ENCODE results near the gene RERE.

DNA sequence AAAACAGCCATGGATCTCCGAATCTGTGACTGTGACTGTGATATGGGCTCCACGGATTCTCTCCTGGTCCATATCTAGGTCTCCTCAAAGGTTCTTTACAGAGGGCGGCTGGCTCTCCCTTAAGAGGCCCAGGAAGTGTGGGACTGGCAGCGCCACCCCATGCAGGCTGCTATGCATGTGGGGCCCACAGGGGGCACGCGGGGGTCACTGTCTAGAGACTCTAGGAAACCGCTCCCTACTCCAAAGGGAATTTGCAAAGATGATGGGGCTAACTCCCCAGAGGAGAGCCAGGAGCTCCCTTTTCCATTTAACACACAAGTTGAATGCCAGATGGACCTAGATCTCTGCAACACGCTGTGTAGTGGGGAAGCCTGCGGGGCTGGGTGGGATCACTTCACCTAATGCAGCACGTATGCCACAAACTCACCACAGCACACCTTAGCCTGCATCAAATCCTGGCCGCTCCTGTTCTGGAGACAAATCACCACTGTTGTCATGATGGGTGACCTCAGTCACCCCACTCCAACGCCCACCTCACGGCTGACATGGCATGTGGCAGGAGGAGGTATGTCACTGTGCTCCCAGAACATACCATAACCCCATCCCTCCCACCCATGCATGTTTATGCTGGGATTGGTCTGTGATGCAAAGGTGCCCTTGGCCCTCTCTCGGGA is 437.8 kb downstream of the RERE start:
- TF ChIP-seq KLF8 (tag by site-specific recombination; IDR thresholded peaks at IDR 0.05) (no peak), GLIS1 (tag by site-specific recombination; IDR thresholded peaks at IDR 0.05) (no peak), YY1 (tag by site-specific recombination; IDR thresholded peaks at IDR 0.05) (no peak)
- TF ChIP-seq, protein P1, sequence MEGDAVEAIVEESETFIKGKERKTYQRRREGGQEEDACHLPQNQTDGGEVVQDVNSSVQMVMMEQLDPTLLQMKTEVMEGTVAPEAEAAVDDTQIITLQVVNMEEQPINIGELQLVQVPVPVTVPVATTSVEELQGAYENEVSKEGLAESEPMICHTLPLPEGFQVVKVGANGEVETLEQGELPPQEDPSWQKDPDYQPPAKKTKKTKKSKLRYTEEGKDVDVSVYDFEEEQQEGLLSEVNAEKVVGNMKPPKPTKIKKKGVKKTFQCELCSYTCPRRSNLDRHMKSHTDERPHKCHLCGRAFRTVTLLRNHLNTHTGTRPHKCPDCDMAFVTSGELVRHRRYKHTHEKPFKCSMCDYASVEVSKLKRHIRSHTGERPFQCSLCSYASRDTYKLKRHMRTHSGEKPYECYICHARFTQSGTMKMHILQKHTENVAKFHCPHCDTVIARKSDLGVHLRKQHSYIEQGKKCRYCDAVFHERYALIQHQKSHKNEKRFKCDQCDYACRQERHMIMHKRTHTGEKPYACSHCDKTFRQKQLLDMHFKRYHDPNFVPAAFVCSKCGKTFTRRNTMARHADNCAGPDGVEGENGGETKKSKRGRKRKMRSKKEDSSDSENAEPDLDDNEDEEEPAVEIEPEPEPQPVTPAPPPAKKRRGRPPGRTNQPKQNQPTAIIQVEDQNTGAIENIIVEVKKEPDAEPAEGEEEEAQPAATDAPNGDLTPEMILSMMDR (tag by site-specific recombination; IDR thresholded peaks at IDR 0.05): no peak

All from HEK293 (cell line).